Stimulated activated CD4-positive, alpha-beta T cell treated with anti-CD3 and anti-CD28 coated beads, TNF-alpha, amount 100 ng/mL, for 4 hours (primary cell): Measurements from ENCODE around the gene EFCAB7.

Source experiments
- DNase-seq, 3 experiments: peaks; one replicate each; pipeline ENCODE4 v3.0.0-alpha.2; 2020; ENCODE audit warnings: low read depth in 3 of 3

Gene EFCAB7

DNA sequence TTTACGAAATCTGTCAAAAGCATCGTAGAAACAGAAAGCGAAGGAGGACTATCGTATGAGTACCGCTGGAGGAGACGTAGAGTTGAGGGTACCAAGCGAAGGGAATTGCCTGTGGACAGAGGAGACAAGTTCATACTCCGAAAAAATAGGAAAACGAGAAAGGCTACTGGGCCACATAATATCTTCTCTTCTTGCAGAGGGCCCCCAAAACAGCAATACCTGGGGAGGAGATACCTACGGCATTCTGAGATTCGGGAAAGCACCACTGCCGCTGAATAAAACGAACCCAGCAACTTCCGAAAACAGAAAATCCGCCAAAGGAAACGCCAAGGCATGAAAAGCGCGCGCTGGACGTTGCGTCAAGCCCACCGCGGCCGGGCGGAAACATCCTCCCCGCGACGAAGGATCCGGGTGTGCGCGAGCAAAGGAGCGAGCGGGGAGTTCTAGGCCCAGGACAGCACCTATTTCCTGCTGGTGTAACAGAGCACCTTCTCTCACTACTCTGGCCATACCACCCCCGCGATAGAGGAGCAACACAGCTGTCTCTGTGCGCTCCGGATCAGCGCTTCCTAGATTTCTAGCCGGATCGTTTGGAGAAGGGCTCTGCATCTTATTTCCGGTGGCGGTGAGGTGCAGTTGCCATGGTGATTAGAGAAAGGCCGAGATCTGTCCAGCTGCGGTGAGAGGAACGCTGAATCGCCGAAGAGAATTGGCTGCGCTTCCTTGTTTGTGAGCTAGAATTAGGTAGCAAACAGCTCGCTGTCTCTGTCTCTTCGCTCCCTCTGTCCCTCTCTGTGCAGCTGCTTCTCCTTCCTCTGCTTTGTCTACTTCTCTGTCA is at the start of gene EFCAB7, which contains the start of gene ITGB3BP:
Gene EFCAB7 (plus strand): TSS at position 635 of the 838 bp plus-strand sequence. CDS start 2,048 bp downstream, outside the sequence.
Gene ITGB3BP (minus strand): TSS at position 335 of the 838 bp plus-strand sequence. CDS start 92 bp downstream, at position 243.
- DNase-seq = peak; percentile 55 to 67 (median 59)

- no peak for DNase-seq
Observed at GRCh38 chr1:63475761-63476160, 47.6 kb upstream of the EFCAB7 start.

DNA sequence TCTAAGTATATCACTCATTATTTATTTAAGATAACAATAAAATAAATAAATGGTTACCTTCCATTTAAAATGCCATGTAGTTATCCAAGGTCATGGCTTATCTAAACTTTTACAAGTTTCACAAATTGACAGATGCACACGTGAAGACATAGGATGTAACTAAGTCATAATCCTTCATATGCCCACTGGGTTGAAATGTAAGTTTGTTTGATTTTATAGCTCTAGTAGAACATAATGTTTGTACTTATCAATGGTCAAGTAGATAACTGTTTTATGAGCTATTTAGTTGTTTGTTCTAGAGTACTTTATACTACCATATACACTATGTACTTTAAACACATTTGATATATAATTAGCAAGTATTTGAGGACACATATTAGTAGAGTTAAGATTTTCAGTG is 43.3 kb upstream of the EFCAB7 start:
- no peak for DNase-seq

DNA sequence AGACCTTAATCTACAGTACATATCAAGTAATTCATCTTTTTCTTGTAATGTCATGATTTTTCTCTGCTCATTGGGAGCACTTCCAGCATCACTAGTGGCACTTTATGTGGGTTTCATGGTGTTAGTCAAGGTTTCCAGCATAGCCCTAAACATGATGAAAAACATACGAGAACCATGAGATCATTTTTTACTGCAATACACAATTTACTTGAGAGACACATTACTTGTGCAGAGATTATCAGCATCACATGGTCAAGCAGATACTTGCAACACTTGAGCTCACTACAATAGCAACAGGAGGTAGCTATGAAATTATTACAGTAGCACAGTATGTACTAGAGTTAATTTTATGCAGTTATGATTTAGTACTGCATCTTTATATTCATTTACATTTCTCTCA is 36.7 kb upstream of the EFCAB7 start:
- no peak for DNase-seq

- DNase-seq = no peak
Observed at GRCh38 chr1:63487336-63488065, 35.8 kb upstream of the EFCAB7 start.

DNA sequence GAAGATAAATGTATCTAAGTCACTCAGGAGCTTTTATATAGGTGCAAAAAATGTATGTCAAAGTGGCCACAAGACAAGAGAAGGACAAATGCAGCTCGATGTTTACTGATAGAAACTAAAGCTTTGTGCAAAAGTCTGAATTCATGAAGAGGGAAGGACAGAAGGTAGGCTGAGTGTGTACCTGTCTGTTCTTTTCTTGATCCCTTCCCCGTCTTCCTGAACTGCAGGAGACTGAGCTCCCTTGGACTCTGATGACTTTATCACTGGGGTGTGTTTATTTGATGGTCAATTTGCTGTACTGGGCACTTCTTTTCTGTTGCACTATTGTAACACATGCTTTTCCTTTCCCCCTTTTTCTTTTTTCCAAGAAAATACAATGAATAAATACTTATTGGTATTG is 25.7 kb upstream of the EFCAB7 start:
- no peak for DNase-seq

GRCh38 chr1:63498106-63498505 is 25.2 kb upstream of the EFCAB7 start:
- no peak for DNase-seq

- no peak for DNase-seq
Observed at GRCh38 chr1:63501256-63501655, 22.1 kb upstream of the EFCAB7 start.

DNA sequence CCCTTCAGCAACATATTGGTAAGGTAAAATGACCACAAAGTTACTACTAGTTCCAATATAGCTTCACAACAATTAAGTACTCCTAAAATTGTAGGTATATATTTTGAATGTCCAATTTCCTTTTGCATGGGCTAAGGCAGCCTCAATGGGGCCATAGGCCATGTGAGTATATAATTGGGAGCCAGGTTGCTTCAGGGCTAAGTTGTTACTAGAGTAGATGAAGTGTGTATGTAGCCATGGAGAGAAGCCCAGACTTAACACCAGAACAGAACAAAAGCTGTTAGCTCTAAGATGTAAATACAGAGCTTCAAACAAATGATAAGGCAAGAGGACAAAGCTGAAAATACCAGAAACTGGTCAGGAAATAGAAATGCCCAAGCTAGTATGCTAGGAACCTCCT is 16.5 kb upstream of the EFCAB7 start:
- DNase-seq = no peak

DNA sequence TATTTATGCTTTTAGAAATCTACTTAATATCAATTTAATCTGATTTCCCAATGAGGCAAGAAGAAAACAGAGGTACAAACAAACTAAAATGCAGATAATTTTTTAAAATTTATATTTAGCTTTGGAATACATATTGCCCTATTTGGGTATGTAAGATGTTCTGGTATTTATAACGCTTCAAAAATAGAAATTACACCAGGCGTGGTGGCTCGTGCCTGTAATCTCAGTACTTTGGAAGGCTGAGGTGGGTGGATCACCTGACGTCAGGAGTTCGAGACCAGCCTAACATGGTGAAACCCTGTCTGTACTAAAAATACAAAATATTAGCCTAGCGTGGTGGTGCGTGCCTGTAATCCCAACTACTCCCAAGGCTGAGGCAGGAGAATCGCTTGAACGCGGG is 13.6 kb upstream of the EFCAB7 start:
- DNase-seq = no peak

- DNase-seq = no peak
Observed at GRCh38 chr1:63512584-63512983, 10.7 kb upstream of the EFCAB7 start.

- no peak for DNase-seq
Observed at GRCh38 chr1:63516629-63517028, 6.7 kb upstream of the EFCAB7 start.

DNA sequence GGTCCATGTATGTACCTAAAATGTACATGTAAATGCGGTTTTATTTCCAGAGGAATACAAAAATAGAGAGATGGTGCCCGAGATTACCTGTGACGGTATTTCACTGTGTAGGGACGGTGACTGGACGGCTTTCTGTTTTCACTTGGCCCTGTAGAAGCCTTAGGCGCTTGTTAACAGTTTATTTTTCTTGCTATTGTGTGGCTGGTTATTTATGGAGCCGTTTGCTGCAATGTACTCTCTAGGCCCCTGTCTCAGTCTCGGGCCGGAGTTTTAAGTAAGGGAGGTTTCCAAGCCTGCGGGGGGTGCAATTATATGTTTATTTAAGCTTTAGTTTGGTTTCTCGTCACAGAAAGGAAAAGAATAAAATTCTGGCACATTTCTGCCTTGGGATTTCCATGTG is 413 bp downstream of the EFCAB7 start:
- no peak for DNase-seq

DNA sequence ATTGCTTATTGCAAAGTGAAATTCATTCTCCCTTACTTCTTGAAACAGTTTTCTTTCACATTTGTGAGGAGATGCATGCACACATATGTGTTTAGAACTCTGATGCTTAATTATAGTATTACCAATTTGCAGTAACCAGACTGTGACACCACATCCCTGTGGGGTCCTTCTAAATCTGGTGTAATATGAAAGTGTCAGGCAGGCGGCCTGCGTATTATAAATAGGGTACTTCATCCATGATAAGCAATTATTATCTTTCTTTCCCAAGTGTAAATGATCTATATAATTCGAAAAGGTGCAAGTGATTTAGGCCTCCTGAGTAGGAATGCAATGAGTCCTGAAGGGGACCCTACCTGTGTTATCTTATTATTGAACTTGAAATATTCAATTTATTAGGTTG is 876 bp downstream of the EFCAB7 start:
- DNase-seq = no peak

DNA sequence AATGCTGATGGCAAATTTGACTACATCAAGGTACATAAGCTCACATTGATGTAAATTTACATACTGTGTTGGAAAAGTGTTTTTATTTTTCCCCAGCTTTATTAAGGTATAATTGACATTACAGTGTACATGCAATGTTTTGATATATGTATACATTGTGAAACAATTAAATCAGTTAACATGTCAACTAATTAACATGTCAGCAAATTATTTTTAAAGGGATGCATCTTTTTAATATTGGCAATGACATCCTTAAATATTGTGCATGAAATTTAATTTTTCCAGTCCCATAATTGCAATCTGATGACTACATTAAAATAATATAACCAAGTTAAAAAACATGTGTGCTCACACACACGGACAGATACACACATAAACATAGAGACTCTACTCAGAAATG is 9.4 kb downstream of the EFCAB7 start:
- no peak for DNase-seq

DNA sequence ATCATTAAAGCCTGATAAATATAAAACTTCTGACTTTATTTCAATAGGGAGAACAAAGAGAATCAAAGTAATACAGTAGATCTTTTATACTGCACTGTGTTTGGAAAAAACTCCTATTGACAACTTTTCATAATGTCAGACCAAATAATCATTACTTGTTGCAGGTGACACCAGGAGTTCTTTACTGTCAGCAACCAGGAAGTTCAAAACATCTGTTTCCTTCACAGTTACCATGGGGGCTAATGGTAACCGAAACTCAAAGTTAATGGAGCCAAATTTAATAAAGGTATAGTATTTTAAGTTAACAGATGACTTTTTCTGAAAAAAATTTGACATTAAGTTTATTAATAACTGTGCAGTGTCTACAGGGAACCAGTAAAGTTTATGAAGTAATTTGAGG is 10.6 kb downstream of the EFCAB7 start:
- DNase-seq = no peak

- DNase-seq = no peak
Observed at GRCh38 chr1:63534406-63534805, 11.1 kb downstream of the EFCAB7 start.

- no peak for DNase-seq
Observed at GRCh38 chr1:63537006-63537405, 13.7 kb downstream of the EFCAB7 start.

DNA sequence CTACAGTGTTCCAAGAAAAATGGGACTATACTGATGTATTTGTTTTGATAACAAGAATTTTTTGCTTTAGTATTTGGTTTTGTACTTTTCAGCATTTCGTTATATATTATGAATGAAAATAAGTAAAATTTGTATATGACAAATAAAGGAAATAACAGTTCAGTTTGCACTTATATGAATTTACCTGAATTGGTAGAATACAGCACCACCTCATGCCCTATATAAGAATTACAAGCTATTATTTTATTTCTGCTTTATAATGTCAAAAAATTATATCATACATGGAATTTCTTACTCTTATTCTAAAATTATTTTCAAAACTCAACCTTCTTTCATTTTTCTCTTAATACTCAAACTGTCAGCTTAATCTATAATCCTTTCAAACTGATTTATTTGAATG is 14.6 kb downstream of the EFCAB7 start:
- no peak for DNase-seq

GRCh38 chr1:63545780-63546179 is 22.5 kb downstream of the EFCAB7 start:
- no peak for DNase-seq

- DNase-seq = no peak
Observed at GRCh38 chr1:63547621-63548294, 24.4 kb downstream of the EFCAB7 start.

DNA sequence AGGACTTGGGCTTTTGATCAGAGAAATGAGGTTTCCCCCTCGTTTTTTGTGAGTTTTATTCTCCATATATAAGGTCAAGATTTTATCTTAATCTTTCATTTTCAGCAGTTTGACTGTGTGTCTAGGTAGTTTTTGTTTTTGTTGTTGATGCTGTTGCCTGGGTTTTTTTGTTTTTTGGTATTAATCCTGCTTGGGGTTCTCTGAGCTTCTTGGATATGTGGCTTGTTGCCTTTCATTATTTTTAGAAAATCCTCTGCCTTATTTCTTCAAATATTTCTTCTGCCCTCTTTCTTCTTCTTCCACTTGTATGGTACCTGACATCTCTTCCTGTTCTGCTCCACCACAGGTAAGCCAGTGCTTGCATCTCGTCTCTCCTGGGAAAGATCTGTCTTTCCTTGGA is 25.0 kb downstream of the EFCAB7 start:
- DNase-seq = no peak
